Neural crest cell (in vitro differentiated cells): ENCODE results near the gene KCP. TPM values are rescaled to one million over a fixed set of nuclear protein-coding genes. Genes with fewer than 3 reads are reported as not detected.

ENCODE experiments used
- DNase-seq: peaks from one replicate; pipeline ENCODE4 v3.0.0; 2021; ENCODE audit warnings: low read depth, mixed read lengths, low spot score
- H3K27ac Mint-ChIP-seq: one replicate; pipeline ENCODE4 v1.8.0; 2021; ENCODE audit warnings: mild to moderate bottlenecking, mixed read lengths; ENCODE audit not compliant: unreplicated experiment
- H3K27me3 Mint-ChIP-seq: 2 replicates; pipeline ENCODE4 v1.8.0; 2021; ENCODE audit warnings: low read depth, mild to moderate bottlenecking, mixed read lengths
- H3K36me3 Mint-ChIP-seq: 2 replicates; pipeline ENCODE4 v1.8.0; 2021; ENCODE audit warnings: low read depth, mild to moderate bottlenecking, mixed read lengths
- H3K4me1 Mint-ChIP-seq: 2 replicates; pipeline ENCODE4 v1.8.0; 2021; ENCODE audit warnings: mixed read lengths
- H3K4me3 Mint-ChIP-seq: one replicate; pipeline ENCODE4 v1.8.0; 2021; ENCODE audit warnings: mild to moderate bottlenecking, mixed read lengths
- H3K9me3 Mint-ChIP-seq: 2 replicates; pipeline ENCODE4 v1.8.0; 2021; ENCODE audit warnings: mixed read lengths
- CTCF ChIP-seq: fragments of 200-600 bp; sonication (generic); conservative IDR thresholded peaks from 2 replicates; pipeline ENCODE4 v1.5.0; 2021; ENCODE audit warnings: antibody characterized with exemption, mild to moderate bottlenecking
- total RNA-seq: library from RNA; stranded (reverse); gene quantifications from 2 replicates; pipeline ENCODE4 v1.2.1, GENCODE V29; 2021

KCP gene
- total RNA-seq, 1 donor from 2014 or later: 2.9 TPM

- Mint-ChIP-seq H3K27ac (no peak overlapping the region), H3K27me3 (peaks cover 53% of the 10 kb centered on the region), H3K36me3 (no peaks in the 10 kb centered on the region), H3K9me3 (no peaks in the 10 kb centered on the region), H3K4me1 (no peaks in the 10 kb centered on the region), H3K4me3 (no peak overlapping the region)
- DNase-seq: no peak
- no peak for TF ChIP-seq CTCF
Observed at GRCh38 chr7:128920913-128921582, 10.5 kb upstream of the KCP start.

GRCh38 chr7:128919881-128920799, 9.6 kb upstream of the KCP start:
- Mint-ChIP-seq H3K9me3 (no peaks in the 10 kb centered on the region), H3K4me3 (no peak overlapping the region), H3K27ac (no peak overlapping the region), H3K36me3 (no peaks in the 10 kb centered on the region), H3K27me3 (peaks cover 55% of the 10 kb centered on the region), H3K4me1 (no peaks in the 10 kb centered on the region)
- no peak for DNase-seq
- TF ChIP-seq CTCF: no peak

GRCh38 chr7:128919241-128919640, 8.7 kb upstream of the KCP start:
- TF ChIP-seq CTCF: no peak
- H3K4me3 Mint-ChIP-seq: no peak overlapping the region
- no peaks in the 10 kb centered on the region for H3K36me3 Mint-ChIP-seq
- no peak for DNase-seq
- H3K27me3 Mint-ChIP-seq: peaks cover 47% of the 10 kb centered on the region
- no peaks in the 10 kb centered on the region for H3K4me1 Mint-ChIP-seq
- H3K9me3 Mint-ChIP-seq: no peaks in the 10 kb centered on the region
- H3K27ac Mint-ChIP-seq: no peak overlapping the region

- no peak for TF ChIP-seq CTCF
- Mint-ChIP-seq H3K27ac (no peak overlapping the region), H3K9me3 (no peaks in the 10 kb centered on the region)
Observed at GRCh38 chr7:128918016-128918665, 7.6 kb upstream of the KCP start.

GRCh38 chr7:128917122-128917521, 6.6 kb upstream of the KCP start:
- Mint-ChIP-seq H3K27ac (no peak overlapping the region), H3K4me1 (no peaks in the 10 kb centered on the region), H3K27me3 (peaks cover 39% of the 10 kb centered on the region), H3K9me3 (no peaks in the 10 kb centered on the region), H3K36me3 (no peaks in the 10 kb centered on the region), H3K4me3 (no peak overlapping the region)
- DNase-seq: no peak
- no peak for TF ChIP-seq CTCF

More at GRCh38 chr7:128918016-128918665, 7.6 kb upstream of the KCP start:
- no peaks in the 10 kb centered on the region for H3K4me1 Mint-ChIP-seq
- no peaks in the 10 kb centered on the region for H3K36me3 Mint-ChIP-seq
- DNase-seq: no peak
- peaks cover 40% of the 10 kb centered on the region for H3K27me3 Mint-ChIP-seq
- no peak overlapping the region for H3K4me3 Mint-ChIP-seq
